H1 (cell line): ENCODE measurements around the gene CHAD. TPM values are rescaled to one million over a fixed set of nuclear protein-coding genes. Genes with fewer than 3 reads are reported as not detected.

ENCODE experiments used
- SIX5 ChIP-seq: IDR thresholded peaks from 2 replicates; pipeline ENCODE4 v1.6.1; 2011; ENCODE audit warnings: mild to moderate bottlenecking, low read depth, low read length
- polyA plus RNA-seq, 7 experiments: library from polyadenylated mRNA; depleted of rRNA in 3 of 7; stranded (reverse) in 5 of 7; unstranded in 2 of 7; fragments of >200 nt in 5 of 7; fragments of 200-250 nt in 2 of 7; gene quantifications; 1 replicate in 5 of 7; 2 replicates in 1 of 7; 4 replicates in 1 of 7; pipeline versions ENCODE4 v1.2.1 to v1.2.3, GENCODE V29; 2011 to 2013; ENCODE audit warnings: missing spikeins in 2 of 7, mixed read lengths in 2 of 7
- total RNA-seq: library from RNA; stranded (reverse); fragmentation: NEBNext Ultra II Directional; extraction: Animal tissue kit (Norgen Biotek cat#: 25700); gene quantifications from 2 replicates; pipeline ENCODE4 v1.2.1, GENCODE V29; 2021

CHAD gene
- total and polyA plus RNA-seq, 2 of the 8 experiments (the other 6 are each of a cell fraction or from before 2014, with no cell fraction given), result 0.03 TPM; not detected in 1

GRCh38 chr17:50471009-50471905 is 2.6 kb upstream of the CHAD start (continued):
- no peak for TF ChIP-seq SIX5
